ENCODE results near the gene PDE1C.

Gene PDE1C

DNA sequence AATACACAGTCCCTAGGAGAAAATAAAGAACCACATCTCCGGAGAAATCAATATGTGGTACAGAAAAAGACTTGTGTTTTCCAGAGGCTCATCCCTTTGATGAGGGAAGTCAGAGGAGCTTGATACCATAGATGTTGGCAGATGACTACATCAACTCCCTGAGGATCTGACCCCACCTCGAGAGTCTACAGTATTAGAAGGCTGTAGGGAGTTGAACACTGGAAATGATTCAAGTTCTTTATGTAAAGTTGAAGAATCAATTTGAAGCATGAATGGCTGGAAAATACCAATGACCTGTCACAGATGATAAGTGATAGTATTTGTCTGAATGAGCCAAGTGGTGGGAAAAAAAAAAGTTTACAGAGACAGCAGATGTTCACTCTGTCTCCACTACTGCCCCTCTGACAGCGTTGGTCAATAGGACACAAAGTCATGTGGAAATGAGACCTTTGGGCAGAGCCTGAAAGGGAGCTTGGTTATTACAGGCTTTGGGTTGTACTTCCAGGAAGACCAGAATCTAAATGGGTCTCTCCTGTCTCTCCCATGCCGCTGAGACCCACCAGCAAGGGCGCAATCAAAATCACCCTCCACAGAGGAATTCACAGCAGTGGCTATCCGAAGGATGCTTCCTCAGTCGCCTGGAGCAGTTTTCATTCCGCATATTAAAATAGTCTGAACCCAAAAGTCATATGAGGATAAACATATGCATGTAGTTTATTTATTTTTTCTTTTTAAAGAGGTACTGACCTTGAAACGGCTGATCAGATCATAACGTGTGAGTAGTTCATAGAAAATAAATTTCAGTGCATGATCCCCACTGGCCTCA lies 197.4 kb downstream of the PDE1C start:
- no peak overlapping the region for H3K4ac ChIP-seq (ENCODE audit: low read depth in 1 of 2, low read length in 2 of 2)
- H3K14ac ChIP-seq (ENCODE audit: low read length in 2 of 2), result no peak overlapping the region
- no peak overlapping the region for H3K18ac ChIP-seq (ENCODE audit: low read depth in 1 of 2, low read length in 2 of 2)
- WGBS, result 95% methylated on average over 8 of the region's 10 CpGs
- H2BK15ac ChIP-seq (ENCODE audit: low read depth, poor library complexity, severe bottlenecking), result no peak overlapping the region
- no peak overlapping the region for H3K9ac ChIP-seq (ENCODE audit: low read length)
- no peak overlapping the region for H3K4me2 ChIP-seq (ENCODE audit: low read length, poor library complexity, severe bottlenecking)
- no peak overlapping the region for H4K8ac ChIP-seq (ENCODE audit: low read length)
- peaks cover 5% of the 10 kb centered on the region for H3K79me1 ChIP-seq (replicated peaks; ENCODE audit: low read length, poor library complexity, severe bottlenecking)
- no peak overlapping the region for H3K23ac ChIP-seq (ENCODE audit: low read length in 2 of 2)
- no peak overlapping the region for H2AK5ac ChIP-seq (ENCODE audit: low read length, severe bottlenecking)
- H3K36me3 ChIP-seq (ENCODE audit: control insufficient read depth in 1 of 2, insufficient read depth in 2 of 2, low read depth in 1 of 2, low read length in 2 of 2), result peaks cover 7 to 20% of the 10 kb centered on the region in 2 experiments
- H3K27me3 ChIP-seq (ENCODE audit: control insufficient read depth in 1 of 2, insufficient read depth in 1 of 2, low read length in 2 of 2), result no peaks in the 10 kb centered on the region
- DNase-seq, result no peak
- H3K4me1 ChIP-seq (ENCODE audit: control insufficient read depth, insufficient read depth, low read depth, low read length), result no peaks in the 10 kb centered on the region
- no peak overlapping the region for H2BK12ac ChIP-seq (ENCODE audit: low read length in 2 of 2)
- H4K91ac ChIP-seq (ENCODE audit: low read length), result no peak overlapping the region
- no peak overlapping the region for H3K4me3 ChIP-seq (ENCODE audit: insufficient read depth in 1 of 2, low read depth in 1 of 2, low read length in 2 of 2)
- H3K27ac ChIP-seq (ENCODE audit: low read length, poor library complexity, severe bottlenecking), result no peak overlapping the region
- H2BK120ac ChIP-seq (ENCODE audit: low read depth, low read length), result no peak overlapping the region
- H2BK5ac ChIP-seq (ENCODE audit: low read depth, low read length, poor library complexity, severe bottlenecking), result no peak overlapping the region
- peaks cover 11% of the 10 kb centered on the region for H3K9me3 ChIP-seq (ENCODE audit: control insufficient read depth, low read length)
- H2AFZ ChIP-seq (ENCODE audit: low read depth, low read length), result no peak overlapping the region

DNA sequence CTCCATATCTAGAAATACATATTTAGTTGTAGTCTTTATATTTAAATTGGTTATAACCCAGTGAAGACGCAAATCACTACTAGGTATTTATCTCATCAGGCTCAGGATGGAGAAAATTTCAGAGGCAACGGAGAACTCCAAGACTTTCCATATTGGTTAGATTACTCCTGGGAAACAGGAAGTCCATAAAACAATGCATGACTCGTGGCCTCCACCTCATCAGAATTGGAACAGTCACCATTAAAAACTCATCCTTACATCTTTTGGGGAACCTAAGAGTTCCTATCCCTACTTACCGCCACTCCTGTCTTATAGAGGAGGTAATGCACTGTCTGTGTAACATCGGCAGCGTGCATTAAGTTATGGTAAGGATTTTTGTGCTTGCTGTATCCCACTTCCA lies 205.6 kb downstream of the PDE1C start:
- 87% methylated on average over 5 of the region's 6 CpGs for WGBS
- H2BK5ac ChIP-seq (ENCODE audit: low read depth, low read length, poor library complexity, severe bottlenecking), result no peak overlapping the region
- no peak overlapping the region for H3K23ac ChIP-seq (ENCODE audit: low read length in 2 of 2)
- H2BK12ac ChIP-seq (ENCODE audit: low read length in 2 of 2), result no peak overlapping the region
- H3K36me3 ChIP-seq (ENCODE audit: control insufficient read depth in 1 of 2, insufficient read depth in 2 of 2, low read depth in 1 of 2, low read length in 2 of 2), result peaks cover 3 to 14% of the 10 kb centered on the region in 2 experiments
- no peak for DNase-seq
- peaks cover 14% of the 10 kb centered on the region for H3K9me3 ChIP-seq (ENCODE audit: control insufficient read depth, low read length)
- no peak overlapping the region for H4K8ac ChIP-seq (ENCODE audit: low read length)
- no peak overlapping the region for H2AK5ac ChIP-seq (ENCODE audit: low read length, severe bottlenecking)
- no peak overlapping the region for H3K4me3 ChIP-seq (ENCODE audit: insufficient read depth in 1 of 2, low read depth in 1 of 2, low read length in 2 of 2)
- no peak overlapping the region for H3K18ac ChIP-seq (ENCODE audit: low read depth in 1 of 2, low read length in 2 of 2)
- no peak overlapping the region for H3K27ac ChIP-seq (ENCODE audit: low read length, poor library complexity, severe bottlenecking)
- no peaks in the 10 kb centered on the region for H3K4me1 ChIP-seq (ENCODE audit: control insufficient read depth, insufficient read depth, low read depth, low read length)
- H3K79me1 ChIP-seq (replicated peaks; ENCODE audit: low read length, poor library complexity, severe bottlenecking), result peaks cover 15% of the 10 kb centered on the region
- no peak overlapping the region for H3K4me2 ChIP-seq (ENCODE audit: low read length, poor library complexity, severe bottlenecking)
- no peak overlapping the region for H2BK15ac ChIP-seq (ENCODE audit: low read depth, poor library complexity, severe bottlenecking)
- no peak overlapping the region for H2AFZ ChIP-seq (ENCODE audit: low read depth, low read length)
- no peak overlapping the region for H3K9ac ChIP-seq (ENCODE audit: low read length)
- H3K4ac ChIP-seq (ENCODE audit: low read depth in 1 of 2, low read length in 2 of 2), result no peak overlapping the region
- peak overlapping the region; percentile 15 for H4K91ac ChIP-seq (ENCODE audit: low read length)
- no peak overlapping the region for H3K14ac ChIP-seq (ENCODE audit: low read length in 2 of 2)
- H3K27me3 ChIP-seq (ENCODE audit: control insufficient read depth in 1 of 2, insufficient read depth in 1 of 2, low read length in 2 of 2), result no peaks in the 10 kb centered on the region
- no peak overlapping the region for H2BK120ac ChIP-seq (ENCODE audit: low read depth, low read length)

DNA sequence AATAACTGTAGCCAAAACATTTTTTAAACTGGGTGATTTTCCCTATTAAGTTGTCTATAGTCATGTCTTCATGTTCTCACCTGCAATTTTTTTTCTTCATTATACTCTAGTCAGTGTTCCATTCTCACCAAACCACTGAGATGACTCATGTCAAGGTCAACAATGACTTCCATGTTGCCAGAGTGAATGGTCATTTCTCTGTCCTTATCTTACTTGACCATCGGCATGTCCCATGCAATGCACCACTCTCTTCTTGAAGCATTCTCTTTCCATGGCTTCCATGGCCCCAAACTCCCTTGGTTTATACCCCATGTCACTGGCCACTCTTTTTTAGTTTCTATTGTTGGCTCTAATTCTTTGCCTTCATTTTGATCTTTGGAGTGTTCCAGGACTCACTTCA lies 209.3 kb downstream of the PDE1C start:
- no peak overlapping the region for H4K8ac ChIP-seq (ENCODE audit: low read length)
- H3K14ac ChIP-seq (ENCODE audit: low read length in 2 of 2), result no peak overlapping the region
- H3K36me3 ChIP-seq (ENCODE audit: control insufficient read depth in 1 of 2, insufficient read depth in 2 of 2, low read depth in 1 of 2, low read length in 2 of 2), result peaks cover 2 to 3% of the 10 kb centered on the region in 2 experiments
- H2AK5ac ChIP-seq (ENCODE audit: low read length, severe bottlenecking), result no peak overlapping the region
- H3K4me2 ChIP-seq (ENCODE audit: low read length, poor library complexity, severe bottlenecking), result no peak overlapping the region
- H3K9ac ChIP-seq (ENCODE audit: low read length), result no peak overlapping the region
- peaks cover 5% of the 10 kb centered on the region for H3K79me1 ChIP-seq (replicated peaks; ENCODE audit: low read length, poor library complexity, severe bottlenecking)
- no peak overlapping the region for H3K27ac ChIP-seq (ENCODE audit: low read length, poor library complexity, severe bottlenecking)
- H2BK5ac ChIP-seq (ENCODE audit: low read depth, low read length, poor library complexity, severe bottlenecking), result no peak overlapping the region
- no peak overlapping the region for H2AFZ ChIP-seq (ENCODE audit: low read depth, low read length)
- H3K23ac ChIP-seq (ENCODE audit: low read length in 2 of 2), result no peak overlapping the region
- no peak overlapping the region for H2BK12ac ChIP-seq (ENCODE audit: low read length in 2 of 2)
- H3K27me3 ChIP-seq (ENCODE audit: control insufficient read depth in 1 of 2, insufficient read depth in 1 of 2, low read length in 2 of 2), result no peaks in the 10 kb centered on the region
- H2BK120ac ChIP-seq (ENCODE audit: low read depth, low read length), result no peak overlapping the region
- WGBS, result 93% methylated on average over 1 of the region's 1 CpG
- H2BK15ac ChIP-seq (ENCODE audit: low read depth, poor library complexity, severe bottlenecking), result no peak overlapping the region
- no peak overlapping the region for H3K4ac ChIP-seq (ENCODE audit: low read depth in 1 of 2, low read length in 2 of 2)
- no peaks in the 10 kb centered on the region for H3K4me1 ChIP-seq (ENCODE audit: control insufficient read depth, insufficient read depth, low read depth, low read length)
- H3K18ac ChIP-seq (ENCODE audit: low read depth in 1 of 2, low read length in 2 of 2), result no peak overlapping the region
- no peak overlapping the region for H4K91ac ChIP-seq (ENCODE audit: low read length)
- no peaks in the 10 kb centered on the region for H3K9me3 ChIP-seq (ENCODE audit: control insufficient read depth, low read length)
- no peak for DNase-seq
- H3K4me3 ChIP-seq (ENCODE audit: insufficient read depth in 1 of 2, low read depth in 1 of 2, low read length in 2 of 2), result no peak overlapping the region

DNA sequence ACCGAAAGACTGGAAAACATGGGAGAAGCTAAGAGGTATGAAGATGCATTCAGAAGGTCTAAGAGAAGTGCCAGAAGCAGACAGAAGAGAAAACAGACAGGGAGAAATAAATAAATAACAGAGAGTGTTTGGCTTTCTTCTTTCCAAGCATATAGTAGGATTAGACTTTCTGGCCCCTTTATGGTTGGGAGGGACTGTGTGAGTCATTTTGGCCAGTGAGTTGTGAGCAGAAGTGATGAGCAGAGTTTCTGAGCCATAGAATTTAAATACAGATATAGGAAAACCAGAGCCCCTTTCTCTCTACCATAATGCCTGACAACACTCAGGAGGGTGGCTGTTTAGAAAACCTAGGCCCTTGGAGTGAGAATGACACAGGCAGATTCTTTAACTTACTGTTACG lies 212.2 kb downstream of the PDE1C start:
- Histone ChIP-seq H3K4me1 (ENCODE audit: control insufficient read depth, insufficient read depth, low read depth, low read length) (peaks cover 3% of the 10 kb centered on the region), H2BK12ac (ENCODE audit: low read length in 2 of 2) (no peak overlapping the region), H2BK120ac (ENCODE audit: low read depth, low read length) (no peak overlapping the region), H4K8ac (ENCODE audit: low read length) (no peak overlapping the region), H2BK5ac (ENCODE audit: low read depth, low read length, poor library complexity, severe bottlenecking) (no peak overlapping the region), H2AK5ac (ENCODE audit: low read length, severe bottlenecking) (no peak overlapping the region), H3K9me3 (ENCODE audit: control insufficient read depth, low read length) (no peaks in the 10 kb centered on the region), H3K18ac (ENCODE audit: low read depth in 1 of 2, low read length in 2 of 2) (no peak overlapping the region), H2AFZ (ENCODE audit: low read depth, low read length) (no peak overlapping the region), H2BK15ac (ENCODE audit: low read depth, poor library complexity, severe bottlenecking) (no peak overlapping the region), H3K79me1 (replicated peaks; ENCODE audit: low read length, poor library complexity, severe bottlenecking) (peaks cover 8% of the 10 kb centered on the region), H3K27me3 (ENCODE audit: control insufficient read depth in 1 of 2, insufficient read depth in 1 of 2, low read length in 2 of 2) (no peaks in the 10 kb centered on the region), H3K4me2 (ENCODE audit: low read length, poor library complexity, severe bottlenecking) (no peak overlapping the region), H3K4me3 (ENCODE audit: insufficient read depth in 1 of 2, low read depth in 1 of 2, low read length in 2 of 2) (no peak overlapping the region), H3K36me3 (ENCODE audit: control insufficient read depth in 1 of 2, insufficient read depth in 2 of 2, low read depth in 1 of 2, low read length in 2 of 2) (peaks cover 0 to 5% of the 10 kb centered on the region in 2 experiments), H3K9ac (ENCODE audit: low read length) (no peak overlapping the region), H3K4ac (ENCODE audit: low read depth in 1 of 2, low read length in 2 of 2) (no peak overlapping the region), H3K23ac (ENCODE audit: low read length in 2 of 2) (no peak overlapping the region), H3K27ac (ENCODE audit: low read length, poor library complexity, severe bottlenecking) (no peak overlapping the region), H3K14ac (ENCODE audit: low read length in 2 of 2) (no peak overlapping the region), H4K91ac (ENCODE audit: low read length) (no peak overlapping the region)
- peak; percentile 59 for DNase-seq
- 95% methylated on average over 1 of the region's 2 CpGs for WGBS

All from mesenchymal stem cell (in vitro differentiated cells and primary cell).